Inflammatory macrophage (primary cell): ENCODE data around the gene TDRD15.
A peak's percentile ranks its signal among the peaks of the same experiment; 100 is the strongest.
"Not testable (repeated sequence)": the region's sequence is repeated elsewhere in the genome, so short reads cannot be mapped to it uniquely, and the experiment has no call there.

ENCODE experiments used
- DNase-seq, 2 donors: peaks; one replicate each; pipeline ENCODE4 v3.0.0-alpha.2; 2020 to 2022
- total RNA-seq, 18 experiments: gene quantifications; one replicate each; lab custom pipeline; 2026; ENCODE audit warnings: mixed read lengths in 6 of 18, inconsistent platforms in 2 of 18; lab: John Stamatoyannopoulos, UW

TDRD15 gene
- total RNA-seq: 0 to 0.25 (median 0) reads per million in 18 experiments

DNA sequence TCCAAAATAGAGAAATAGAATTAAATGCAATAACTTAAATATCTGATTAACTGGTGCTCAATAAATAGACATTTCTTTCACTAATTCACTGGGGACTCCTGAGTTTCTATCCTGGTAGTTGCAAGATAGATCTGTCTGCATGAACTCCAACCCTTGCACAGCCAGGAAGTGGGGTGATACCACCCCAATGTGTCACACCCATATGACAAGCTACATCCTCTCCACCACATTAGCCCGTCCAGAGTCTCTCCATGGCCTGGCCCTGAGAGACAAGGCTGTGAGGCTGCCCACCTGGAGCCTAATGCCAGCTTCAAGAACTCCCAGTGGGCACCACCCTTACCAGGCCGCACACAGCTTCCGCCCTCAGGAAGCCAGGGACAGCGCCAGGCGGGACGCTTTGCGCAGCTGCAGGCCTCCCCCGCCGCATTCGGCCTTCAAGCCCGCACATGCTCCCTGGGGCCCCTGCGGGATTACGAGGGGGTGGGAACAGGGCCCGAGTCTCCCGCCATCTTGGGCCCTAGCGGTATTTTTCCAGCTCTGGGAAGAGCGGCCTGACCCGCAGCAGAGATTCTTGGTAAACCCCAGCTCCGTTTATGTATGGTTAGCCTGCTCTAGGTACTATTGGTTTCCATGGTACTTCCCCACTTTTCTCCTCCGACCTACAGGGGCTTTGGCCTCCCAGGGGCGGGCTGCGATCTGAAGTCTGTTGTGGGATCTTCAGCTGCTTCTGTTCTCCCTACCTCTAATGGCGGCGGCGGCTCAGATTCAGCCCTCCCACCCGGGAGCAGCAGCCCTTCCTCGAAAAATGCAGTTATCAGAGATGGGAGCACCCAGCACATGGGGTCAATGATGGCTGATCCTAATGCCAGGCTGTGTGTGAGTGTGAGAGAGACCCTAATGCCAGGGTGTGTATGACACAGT lies at the start of gene TDRD15:
Gene TDRD15 (plus strand): TSS at position 496 of the 921 bp plus-strand sequence. CDS start 13,500 bp downstream, outside the sequence.
- DNase-seq: no peak

GRCh38 chr2:21078296-21078695 lies 45.5 kb upstream of the TDRD15 start:
- DNase-seq: no peak

GRCh38 chr2:21083482-21083881 lies 40.3 kb upstream of the TDRD15 start:
- no peak for DNase-seq

DNA sequence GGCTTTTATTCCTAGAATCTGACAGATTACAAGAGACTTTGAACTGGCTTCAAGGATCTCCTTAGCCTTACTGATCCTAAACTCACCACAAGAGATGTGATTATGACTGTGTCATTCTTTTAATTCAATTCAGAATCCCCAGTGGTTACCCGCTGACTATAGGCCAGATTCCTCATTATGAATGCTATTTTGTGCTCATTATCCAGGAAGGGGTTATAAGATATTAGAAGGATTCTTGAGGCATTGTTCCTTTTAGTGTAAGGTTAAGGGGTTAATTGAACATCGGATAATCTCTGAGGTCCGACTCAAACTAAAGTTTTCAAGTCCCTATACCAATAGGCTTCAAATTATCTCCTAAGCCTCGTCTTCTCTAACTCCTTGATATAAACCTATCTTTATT lies 39.4 kb upstream of the TDRD15 start:
- DNase-seq: no peak

DNA sequence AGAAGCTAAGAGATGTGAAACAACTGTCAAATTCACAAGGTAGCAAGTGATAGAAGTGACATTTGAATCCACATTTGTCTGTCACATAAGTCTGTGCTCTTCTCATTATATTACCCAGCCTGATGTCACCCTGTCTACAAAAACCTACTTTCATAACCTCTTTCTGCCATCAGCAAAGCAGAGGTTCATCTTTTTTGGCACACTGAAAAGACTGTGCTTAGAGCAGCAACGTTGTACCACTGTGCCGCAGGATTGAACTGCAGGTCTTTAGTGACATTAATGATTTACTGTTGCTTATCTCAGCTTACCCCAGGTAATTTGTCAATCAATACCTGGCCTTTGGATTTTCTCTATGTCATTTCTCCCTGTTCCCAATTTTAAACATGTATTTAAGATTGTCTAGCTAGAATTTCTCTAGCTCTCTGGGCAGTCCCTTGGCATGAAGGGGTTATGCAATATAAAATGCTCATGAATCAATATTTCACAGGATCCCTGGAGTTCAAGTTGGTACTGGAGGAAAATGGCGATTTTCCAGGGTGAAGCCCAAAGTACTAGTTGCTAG lies 31.4 kb upstream of the TDRD15 start:
- no peak for DNase-seq

DNA sequence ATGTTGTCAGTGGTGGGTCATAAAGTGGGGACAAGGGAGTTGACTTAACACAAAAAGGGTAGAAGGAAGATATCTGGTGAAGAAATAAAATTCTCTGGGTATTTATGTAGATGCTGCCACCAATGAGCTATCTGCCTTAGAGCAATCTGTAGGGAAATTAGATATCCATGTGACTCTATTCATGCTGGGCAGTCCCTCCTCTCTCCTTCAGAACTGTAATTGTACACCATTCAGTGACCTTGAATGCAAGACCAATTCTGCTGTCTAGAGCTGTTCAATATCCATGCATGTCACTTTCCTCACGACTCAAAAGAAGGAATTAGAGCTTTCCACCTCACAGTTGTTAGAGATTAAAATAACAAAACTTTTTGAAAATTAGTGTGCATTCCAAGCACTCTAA lies 28.6 kb upstream of the TDRD15 start:
- no peak for DNase-seq

- no peak for DNase-seq
These were observed 28.1 kb upstream of the TDRD15 start for GRCh38 chr2:21095714-21096113.

DNA sequence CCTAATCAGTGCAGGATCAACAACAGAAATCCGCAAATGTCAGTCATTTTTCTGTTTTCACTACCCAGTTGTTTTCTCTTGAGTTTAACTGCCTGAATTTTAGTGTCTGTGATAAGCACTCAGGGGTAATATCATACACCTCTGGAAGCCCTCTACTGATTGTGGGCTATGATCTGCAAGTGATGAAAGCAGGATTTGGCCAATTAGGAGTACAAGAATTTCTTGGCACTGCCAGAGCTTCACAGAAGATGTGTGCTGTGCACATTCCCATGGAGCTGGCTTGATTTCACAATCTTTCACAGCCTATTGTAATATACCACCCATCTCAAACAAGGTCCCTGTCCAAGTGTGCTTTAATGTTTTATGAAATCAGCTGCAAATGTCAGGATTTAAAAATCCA lies 27.3 kb upstream of the TDRD15 start:
- DNase-seq: no peak

DNA sequence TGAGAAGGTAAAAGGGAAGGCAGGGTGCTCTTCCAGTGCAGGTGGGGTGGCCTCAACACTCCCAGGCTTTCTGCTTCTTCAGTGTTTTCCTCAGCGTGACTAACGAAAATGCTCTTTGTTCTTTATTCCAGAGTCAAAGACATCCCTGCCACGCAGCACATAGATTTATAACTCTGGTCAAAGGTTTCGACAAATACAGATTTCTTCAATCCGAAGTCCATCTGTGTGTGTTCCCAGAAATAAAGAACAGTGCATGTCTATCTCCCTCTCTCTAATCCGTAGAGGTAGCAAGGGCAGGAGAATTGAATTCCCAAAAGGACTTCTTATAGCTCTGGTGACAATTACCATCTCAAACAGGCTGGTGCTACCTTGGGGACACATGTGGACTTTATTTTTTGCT lies 26.4 kb upstream of the TDRD15 start:
- no peak for DNase-seq

DNA sequence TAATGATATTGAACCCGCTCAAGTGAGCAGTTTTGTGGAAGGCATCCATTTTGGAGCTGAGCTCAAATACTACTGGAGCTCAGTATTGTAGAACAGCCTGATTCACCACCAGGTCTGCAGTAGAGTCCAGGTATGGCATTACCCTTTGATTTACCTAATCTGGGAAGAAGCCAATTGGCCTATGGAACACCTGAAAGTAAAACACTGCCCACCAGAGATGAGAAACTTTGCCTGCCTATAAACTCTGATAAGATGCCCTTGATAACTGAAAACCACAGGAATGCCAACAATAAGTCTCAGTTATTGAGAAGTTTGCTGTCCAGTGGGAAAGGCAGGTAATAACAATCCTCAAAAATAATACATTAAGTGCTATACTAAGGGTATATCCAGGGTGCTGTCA lies 25.5 kb upstream of the TDRD15 start:
- no peak for DNase-seq

- no peak for DNase-seq
These were observed 24.4 kb upstream of the TDRD15 start for GRCh38 chr2:21099281-21099907.

DNA sequence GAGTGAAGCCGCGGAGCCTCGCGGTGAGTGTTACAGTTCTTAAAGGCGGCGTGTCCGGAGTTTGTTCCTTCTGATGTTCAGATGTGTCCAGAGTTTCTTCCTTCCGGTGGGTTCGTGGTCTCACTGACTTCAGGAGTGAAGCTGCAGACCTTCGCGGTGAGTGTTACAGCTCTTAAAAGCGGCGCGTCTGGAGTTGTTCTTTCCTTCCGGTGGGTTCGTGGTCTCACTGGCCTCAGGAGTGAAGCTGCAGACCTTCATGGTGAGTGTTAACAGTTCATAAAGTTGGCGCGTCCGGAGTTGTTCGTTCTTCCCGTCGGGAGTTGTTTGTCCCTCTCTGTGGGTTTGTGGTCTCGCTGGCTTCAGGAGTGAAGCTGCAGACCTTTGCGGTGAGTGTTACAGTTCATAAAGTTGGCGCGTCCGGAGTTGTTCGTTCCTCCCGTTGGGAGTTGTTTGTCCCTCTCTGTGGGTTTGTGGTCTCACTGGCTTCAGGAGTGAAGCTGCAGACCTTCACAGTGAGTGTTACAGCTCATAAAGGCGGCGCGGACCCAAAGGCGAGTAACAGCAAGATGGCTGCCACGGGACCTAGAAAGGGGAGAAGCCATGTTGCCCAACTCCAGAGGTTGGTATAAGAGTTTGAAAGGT lies 22.1 kb upstream of the TDRD15 start:
- not testable (repeated sequence) for DNase-seq

DNA sequence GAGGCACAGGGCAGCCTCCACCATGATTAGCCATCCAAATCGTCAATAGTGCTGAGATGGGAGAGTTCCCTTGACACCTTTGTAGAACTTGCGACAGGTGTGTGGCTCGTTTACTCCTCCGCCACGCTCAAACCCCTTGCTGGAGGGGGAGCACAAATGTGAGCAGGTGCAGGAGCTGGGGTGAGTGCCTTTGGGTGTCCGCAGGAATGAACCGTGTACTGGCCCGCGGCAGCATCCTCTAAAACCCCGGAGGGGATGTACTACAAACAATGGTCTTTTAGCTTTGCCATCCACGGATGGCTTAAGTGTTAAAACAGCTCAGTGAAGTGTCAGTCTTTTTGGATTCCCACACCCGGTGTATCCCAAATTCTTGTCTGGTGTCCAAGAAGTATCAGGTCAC lies 21.4 kb upstream of the TDRD15 start:
- DNase-seq: no peak

DNA sequence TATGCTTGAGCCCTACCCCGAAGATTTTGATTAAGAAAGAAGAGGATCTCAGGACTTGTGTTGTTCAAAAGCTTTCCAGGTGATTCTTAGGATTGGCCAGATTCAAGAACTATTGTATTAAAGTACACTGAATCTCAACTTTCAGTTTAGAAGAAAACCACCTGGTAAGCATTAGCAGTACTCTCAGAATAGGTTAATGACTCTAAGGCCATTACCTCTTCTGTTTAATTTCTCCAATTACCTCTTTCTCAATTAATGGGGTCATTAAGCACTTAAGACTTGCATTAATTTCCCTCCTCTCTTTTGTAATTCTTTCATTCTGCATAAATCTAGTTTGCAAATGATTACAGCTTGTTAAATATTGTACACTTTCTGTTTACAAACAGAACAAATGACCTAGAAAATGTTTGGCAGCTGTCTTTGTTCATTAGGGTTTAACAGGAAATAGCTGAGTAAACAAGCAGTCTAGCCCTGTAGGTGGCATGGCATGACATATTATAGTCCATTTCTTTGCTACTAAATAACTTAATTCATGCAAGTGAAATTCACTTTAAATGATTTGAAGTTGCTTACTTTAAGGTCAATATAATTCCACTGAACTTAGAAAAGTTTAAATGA lies 20.4 kb upstream of the TDRD15 start:
- DNase-seq: no peak

DNA sequence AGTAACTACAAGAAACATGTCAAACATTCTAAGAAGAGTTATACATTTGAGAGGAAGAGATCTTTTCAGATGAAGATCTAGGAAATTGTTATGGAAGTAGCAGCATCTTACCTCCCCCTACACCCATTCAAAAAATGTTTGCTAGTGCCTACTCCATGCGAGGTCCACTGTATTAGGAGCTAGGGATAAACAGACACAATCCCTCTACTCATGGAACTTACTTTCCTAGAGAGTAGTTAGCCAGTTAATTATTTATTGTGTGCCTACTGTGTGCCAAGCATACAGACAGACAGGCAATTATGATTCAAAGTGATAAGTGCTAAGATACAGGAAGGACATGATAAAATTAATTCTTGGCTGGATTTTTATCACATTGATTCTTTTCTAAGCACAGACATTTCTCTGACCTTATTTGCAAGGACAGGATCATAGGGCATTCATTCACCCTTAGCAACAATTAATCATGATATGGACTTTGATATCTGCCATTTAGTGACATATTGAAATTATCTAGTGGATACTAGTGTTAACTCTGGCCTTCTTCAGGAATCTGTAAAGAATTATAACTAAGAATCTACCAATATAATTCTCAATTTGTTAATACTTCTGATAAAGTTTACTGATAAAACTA lies 19.6 kb upstream of the TDRD15 start:
- no peak for DNase-seq

DNA sequence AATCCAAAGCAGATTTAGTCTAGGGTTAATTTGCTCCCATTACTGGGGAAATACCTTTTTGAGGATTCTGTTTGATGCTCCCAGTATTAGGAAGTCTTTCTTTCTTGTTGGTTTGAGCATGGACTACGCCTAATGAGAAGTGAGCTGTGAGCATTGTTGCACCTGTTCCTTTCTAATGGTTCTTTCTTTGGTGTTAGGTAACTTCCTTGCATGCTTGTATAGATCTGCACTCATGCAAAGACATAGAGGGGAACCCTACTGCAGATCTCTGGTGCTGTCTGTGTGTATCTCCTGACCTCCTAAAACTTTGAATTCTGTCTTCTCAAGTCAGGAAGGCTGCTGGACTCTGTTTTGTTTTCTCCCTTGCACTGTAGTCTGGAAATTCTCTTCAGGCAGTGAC lies 12.8 kb upstream of the TDRD15 start:
- DNase-seq: no peak

DNA sequence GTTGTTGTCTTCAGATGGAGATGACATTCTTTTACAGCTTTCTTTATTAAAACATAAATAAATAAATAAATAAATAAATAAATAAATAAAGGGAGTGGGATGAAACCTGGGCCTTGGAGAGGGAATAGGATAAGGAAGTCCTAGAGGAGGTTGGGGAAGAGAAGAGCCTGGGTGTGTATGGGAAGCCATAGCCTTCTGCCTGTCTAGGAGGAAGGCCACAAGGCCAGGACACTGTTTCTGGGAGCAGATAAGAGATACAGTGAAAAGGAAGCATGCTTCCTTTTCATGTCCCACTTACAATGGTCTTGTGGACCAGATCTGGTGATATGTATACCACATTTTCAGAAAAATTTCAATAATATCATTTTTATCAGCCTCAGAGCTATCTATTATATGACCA lies 6.1 kb upstream of the TDRD15 start:
- no peak for DNase-seq

DNA sequence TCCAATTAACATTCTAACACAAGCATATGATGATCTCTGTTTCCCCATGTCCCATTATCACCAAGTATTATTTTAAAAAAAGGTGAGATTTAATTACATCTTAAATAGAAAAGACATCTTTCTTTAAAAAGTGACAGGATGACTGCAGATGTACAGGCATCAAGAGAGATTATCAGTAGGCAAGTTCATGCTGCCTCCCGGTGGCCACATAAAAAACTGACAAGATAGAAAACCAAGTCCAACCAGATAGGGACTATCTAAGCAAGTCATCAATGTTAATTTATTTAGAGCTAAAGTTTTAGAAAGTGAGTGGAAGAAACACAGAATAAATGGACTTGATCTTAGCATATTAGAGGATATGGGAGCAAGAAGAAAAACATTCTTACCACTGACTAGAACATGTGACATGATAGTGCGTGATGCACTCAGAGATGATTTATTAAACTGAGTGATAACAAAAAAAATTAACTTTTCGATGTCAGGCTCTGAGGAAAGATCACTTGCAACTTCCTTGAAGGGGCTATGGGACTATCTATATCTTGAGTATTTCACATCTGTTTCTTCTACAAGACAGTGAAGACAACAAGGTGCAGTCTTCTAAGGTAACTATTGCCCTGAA lies 5.4 kb upstream of the TDRD15 start:
- peak; percentile 20 to 34 for DNase-seq

GRCh38 chr2:21131861-21132260 lies 8.1 kb downstream of the TDRD15 start:
- no peak for DNase-seq

GRCh38 chr2:21135585-21135984 lies 11.8 kb downstream of the TDRD15 start:
- DNase-seq: no peak

DNA sequence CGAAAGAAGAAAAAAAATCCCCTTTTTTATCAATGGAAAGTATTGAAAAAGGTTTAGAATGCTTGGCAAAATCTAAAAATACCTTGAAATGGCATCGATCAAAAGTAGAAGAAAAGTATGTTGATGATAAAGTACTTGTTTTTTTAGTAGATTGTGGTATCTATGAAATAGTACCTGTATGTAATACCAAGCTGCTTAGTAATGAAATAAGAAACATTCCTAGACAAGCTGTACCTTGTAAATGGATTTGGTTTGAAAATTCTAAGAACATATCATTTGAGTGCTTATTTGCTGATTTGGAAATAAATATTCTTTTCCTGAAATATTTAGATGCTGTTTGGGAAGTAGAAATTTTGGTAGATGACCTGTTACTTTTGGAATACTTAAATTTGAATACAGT lies 18.4 kb downstream of the TDRD15 start:
- no peak for DNase-seq

DNA sequence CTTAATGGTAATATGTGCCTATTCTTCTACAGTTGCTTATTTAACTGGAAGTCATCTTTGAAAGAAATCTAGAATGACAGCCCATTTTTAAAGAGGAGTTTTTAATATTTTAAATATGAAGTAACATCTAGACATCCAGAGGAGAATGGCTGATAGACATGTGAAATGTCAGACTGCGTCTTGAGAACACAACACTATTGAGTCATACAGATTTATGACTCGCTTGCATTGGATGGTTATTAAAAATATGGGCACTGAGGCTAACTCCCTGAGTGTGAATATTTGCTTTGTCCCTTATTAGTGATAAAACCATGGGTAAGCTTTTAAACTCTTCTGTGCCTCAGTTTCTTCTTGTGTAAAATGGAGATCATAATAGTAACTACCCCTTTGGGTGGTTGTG lies 22.9 kb downstream of the TDRD15 start:
- DNase-seq: no peak
